GM23338 (cell line): ENCODE measurements around the gene TRAF5.

Source experiments
- CREB1 ChIP-seq: fragments of 250-450 bp; sonication (Bioruptor Pico); IDR thresholded peaks from 2 replicates; pipeline ENCODE4 v1.5.0; 2020; ENCODE audit warnings: low read depth, mild to moderate bottlenecking, moderate library complexity
- CTCF ChIP-seq, 2 experiments: fragments of 200-600 bp in 1 of 2; sonication (generic) in 1 of 2; conservative IDR thresholded peaks; 2 replicates each; pipeline versions ENCODE4 v1.5.1 to v1.6.1; 2016 to 2017; ENCODE audit warnings: antibody characterized with exemption in 2 of 2, low read depth in 2 of 2, mild to moderate bottlenecking in 2 of 2, moderate library complexity in 1 of 2
- EZH2 ChIP-seq: fragments of 200-600 bp; sonication (generic); IDR thresholded peaks from one replicate; pipeline ENCODE4 v1.8.0; 2017; ENCODE audit warnings: antibody characterized with exemption, mild to moderate bottlenecking, low read depth; ENCODE audit not compliant: unreplicated experiment
- EZH2phosphoT487 ChIP-seq: fragments of 200-600 bp; sonication (generic); IDR thresholded peaks from one replicate; pipeline ENCODE4 v1.8.1; 2018; ENCODE audit warnings: antibody characterized with exemption; ENCODE audit not compliant: unreplicated experiment
- JUNB ChIP-seq: IDR thresholded peaks from one replicate; pipeline ENCODE4 v1.6.1; 2016; ENCODE audit warnings: antibody characterized with exemption; ENCODE audit not compliant: unreplicated experiment
- NANOG ChIP-seq: IDR thresholded peaks from 2 replicates; pipeline ENCODE4 v1.6.1; 2016; ENCODE audit warnings: antibody characterized with exemption, borderline replicate concordance
- POLR2AphosphoS5 ChIP-seq: IDR thresholded peaks from 2 replicates; pipeline ENCODE4 v1.6.1; 2016; ENCODE audit warnings: antibody characterized with exemption, low read depth
- REST ChIP-seq: IDR thresholded peaks from one replicate; pipeline ENCODE4 v1.6.1; 2018; ENCODE audit warnings: antibody characterized with exemption; ENCODE audit not compliant: unreplicated experiment
- STAT1 ChIP-seq: IDR thresholded peaks from one replicate; pipeline ENCODE4 v1.6.1; 2016; ENCODE audit warnings: antibody characterized with exemption; ENCODE audit not compliant: unreplicated experiment
- ZNF114 ChIP-seq: fragments of 250-450 bp; sonication (Bioruptor Pico); IDR thresholded peaks from 2 replicates; pipeline ENCODE4 v1.5.0; 2020; ENCODE audit warnings: mild to moderate bottlenecking, moderate library complexity
- TF ChIP-seq, protein P1 (sequence below): IDR thresholded peaks from 2 replicates; pipeline ENCODE4 v1.6.1; 2016; ENCODE audit warnings: antibody characterized with exemption

GRCh38 chr1:211320980-211321379, 5.7 kb upstream of the TRAF5 start:
- TF ChIP-seq REST (no peak), CTCF (conservative IDR thresholded peaks at IDR 0.05; ENCODE audit: low read depth in 2 of 2) (no peak), ZNF114 (no peak), EZH2phosphoT487 (no peak), EZH2 (no peak), STAT1 (no peak), CREB1 (CRISPR knock-in tag) (no peak), POLR2AphosphoS5 (no peak), JUNB (no peak), NANOG (no peak)
- TF ChIP-seq, protein P1, sequence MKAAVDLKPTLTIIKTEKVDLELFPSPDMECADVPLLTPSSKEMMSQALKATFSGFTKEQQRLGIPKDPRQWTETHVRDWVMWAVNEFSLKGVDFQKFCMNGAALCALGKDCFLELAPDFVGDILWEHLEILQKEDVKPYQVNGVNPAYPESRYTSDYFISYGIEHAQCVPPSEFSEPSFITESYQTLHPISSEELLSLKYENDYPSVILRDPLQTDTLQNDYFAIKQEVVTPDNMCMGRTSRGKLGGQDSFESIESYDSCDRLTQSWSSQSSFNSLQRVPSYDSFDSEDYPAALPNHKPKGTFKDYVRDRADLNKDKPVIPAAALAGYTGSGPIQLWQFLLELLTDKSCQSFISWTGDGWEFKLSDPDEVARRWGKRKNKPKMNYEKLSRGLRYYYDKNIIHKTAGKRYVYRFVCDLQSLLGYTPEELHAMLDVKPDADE: no peak
